Inflammatory macrophage treated with lipopolysaccharide for 4 hours (primary cell): ENCODE results near the gene LUC7L.
A peak's percentile ranks its signal among the peaks of the same experiment; 100 is the strongest.
"Not testable (repeated sequence)": the region's sequence is repeated elsewhere in the genome, so short reads cannot be mapped to it uniquely, and the experiment has no call there.

ENCODE experiments used
- DNase-seq: peaks from one replicate; pipeline ENCODE4 v3.0.0-alpha.2; 2020

Gene LUC7L

DNA sequence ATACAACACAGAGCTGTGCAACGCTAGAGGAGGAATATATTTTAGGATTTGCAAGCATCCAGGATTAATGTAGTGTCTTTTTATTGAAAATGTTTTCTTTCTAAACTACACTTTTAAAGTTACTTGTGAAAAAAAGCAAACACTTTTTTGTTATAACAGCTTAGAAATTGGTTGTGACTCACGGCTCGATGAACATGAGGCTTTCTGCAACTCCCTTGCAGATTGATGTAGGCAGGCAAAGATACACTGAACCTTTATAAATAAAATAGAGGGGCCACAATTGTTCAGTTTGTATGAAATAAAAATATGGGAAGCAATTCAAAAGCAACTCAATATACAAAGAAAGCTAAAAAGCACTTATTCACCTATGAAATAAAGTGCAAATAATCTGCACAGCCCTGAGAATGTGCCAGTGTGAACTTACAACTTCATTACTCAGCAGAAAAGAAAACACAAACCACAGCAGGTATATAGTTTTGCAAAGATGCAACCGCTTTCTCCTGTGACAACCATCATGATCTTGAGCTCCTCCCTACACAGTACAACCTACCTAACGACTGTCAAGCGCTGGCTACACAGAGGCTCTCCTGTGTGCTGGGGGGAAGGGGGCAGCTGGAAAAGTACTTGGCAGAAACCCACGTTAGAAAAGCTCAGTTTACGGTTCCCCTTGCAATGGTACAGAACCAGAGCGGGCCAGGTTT, 948 bp downstream of the LUC7L start:
- no peak for DNase-seq

GRCh38 chr16:220021-220420, 9.2 kb downstream of the LUC7L start:
- no peak for DNase-seq

DNA sequence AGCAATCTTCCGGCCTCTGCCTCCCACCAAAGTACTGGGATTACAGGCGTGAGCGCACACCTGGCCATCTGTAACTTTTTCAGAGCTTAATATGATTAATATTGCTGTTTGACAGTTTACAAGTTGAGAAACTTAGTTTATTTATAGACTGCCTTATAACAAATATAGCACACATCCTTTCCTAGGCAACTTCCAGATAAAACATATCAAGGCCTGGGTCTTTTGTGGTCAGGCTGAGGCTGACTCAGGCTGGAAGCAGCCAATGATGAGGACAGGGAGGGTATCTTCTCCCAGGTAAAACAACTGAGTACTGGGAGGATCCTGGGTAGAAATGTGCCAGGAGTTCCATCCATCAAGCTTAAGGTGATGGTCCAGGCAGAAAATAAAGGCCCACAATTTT, 16.2 kb downstream of the LUC7L start:
- DNase-seq, result no peak

- DNase-seq, result not testable (repeated sequence)
Measured at GRCh38 chr16:211631-212180, 17.5 kb downstream of the LUC7L start.

DNA sequence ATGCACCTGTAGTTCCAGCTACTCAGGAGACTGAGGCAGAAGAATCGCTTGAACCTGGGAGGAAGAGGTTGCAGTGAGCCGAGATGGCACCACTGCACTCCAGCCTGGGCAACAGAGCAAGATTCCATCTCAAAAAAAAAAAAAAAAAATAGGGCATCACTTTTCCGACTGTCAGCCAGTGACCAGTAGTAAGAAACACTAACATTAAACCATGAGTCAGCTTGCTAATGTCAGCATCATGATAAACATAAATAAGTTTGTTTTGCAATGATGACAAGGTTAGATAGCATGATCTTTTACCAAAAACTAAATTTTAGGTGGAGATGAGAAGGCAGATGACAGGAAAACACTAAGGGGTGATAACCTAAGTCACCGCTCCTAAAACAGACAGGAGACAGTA, 19.9 kb downstream of the LUC7L start:
- DNase-seq, result not testable (repeated sequence)

GRCh38 chr16:204046-204445, 25.2 kb downstream of the LUC7L start:
- not testable (repeated sequence) for DNase-seq

DNA sequence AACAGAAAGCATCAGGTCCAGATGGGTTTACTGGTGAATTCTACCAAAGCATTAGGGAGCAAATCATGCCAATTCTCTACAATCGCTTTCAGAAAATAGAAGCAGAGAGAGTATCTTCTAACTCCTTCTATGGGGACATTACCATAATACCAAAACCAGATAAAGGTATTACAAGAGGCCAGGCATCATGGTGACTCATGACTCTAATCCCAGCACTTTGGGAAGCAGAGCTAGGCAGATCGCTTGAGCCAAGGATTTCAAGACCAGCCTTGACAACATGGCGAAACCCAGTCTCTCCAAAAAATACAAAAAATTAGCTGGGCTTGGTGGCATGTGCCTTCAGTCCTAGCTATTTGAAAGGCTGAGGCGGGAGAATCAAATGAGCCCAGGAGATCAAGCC, 26.0 kb downstream of the LUC7L start:
- no peak for DNase-seq

- no peak for DNase-seq
Measured at GRCh38 chr16:200388-200787, 28.9 kb downstream of the LUC7L start.

DNA sequence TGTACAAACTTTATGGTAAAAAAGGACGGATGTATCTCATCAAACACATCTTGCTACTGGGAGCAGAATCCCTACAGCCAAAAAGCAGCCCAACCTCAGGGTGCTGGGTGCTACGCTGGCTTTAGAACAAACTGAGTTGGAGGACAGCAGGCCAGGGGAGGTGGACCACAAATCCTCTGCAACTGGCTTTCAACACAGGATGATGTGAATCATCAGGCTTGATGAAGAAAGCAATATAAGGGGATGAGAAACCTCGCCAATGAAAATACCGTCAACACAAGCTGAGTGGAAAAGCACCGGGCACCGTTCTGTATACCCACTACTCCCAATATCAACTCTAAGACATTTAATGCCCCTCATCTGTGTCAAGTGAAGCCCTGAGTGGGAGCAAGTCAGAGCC, 34.7 kb downstream of the LUC7L start:
- DNase-seq, result no peak

GRCh38 chr16:193441-193840, 35.8 kb downstream of the LUC7L start:
- DNase-seq, result no peak

- no peak for DNase-seq
Measured at GRCh38 chr16:192686-193085, 36.6 kb downstream of the LUC7L start.

DNA sequence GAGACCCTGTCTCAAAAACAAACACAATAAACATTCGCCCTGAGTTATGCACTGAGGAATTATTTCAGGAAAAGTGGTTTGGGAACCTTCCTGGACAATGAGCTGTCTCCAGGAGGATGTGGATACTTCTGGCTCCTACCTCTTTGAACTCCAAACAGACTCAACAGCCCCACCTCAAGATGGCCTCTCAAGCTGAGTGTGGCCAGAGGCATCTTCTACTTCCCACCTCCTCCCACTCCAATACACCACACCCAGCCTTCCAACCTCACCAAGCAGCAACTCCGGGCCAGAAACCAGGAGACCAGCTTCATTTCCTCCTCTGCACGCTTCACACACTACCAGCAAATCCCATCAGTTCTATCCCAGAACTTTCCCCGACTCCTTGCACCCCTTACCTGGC, 37.4 kb downstream of the LUC7L start:
- DNase-seq, result no peak

DNA sequence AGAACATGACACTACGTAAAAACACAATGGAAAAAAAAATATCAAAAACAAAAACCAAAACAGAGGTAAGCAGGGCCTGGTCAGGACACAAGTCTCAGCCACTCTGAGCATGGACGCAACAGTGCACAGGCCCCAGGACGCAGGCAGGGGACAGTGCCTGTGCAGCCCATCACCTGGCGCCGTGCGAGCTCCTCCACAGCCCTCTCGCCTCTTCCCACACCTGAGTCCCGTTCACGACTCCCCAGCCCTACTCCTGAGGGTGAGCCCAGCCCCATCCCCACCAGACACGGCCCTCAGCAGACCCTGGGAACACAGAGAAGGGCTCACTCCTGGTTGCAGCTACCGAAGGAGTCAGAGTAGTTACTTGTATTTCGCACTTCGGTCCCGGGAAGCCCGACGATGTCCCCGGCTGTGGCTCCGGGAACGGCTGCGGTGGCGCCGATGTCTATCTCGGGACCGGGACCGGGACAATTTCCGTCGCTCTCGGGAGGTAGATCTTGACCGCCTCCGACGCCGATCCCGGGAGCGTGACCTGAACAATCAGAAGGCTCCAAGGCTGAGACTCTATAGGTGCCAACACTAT, 39.6 kb downstream of the LUC7L start:
- DNase-seq, result no peak

DNA sequence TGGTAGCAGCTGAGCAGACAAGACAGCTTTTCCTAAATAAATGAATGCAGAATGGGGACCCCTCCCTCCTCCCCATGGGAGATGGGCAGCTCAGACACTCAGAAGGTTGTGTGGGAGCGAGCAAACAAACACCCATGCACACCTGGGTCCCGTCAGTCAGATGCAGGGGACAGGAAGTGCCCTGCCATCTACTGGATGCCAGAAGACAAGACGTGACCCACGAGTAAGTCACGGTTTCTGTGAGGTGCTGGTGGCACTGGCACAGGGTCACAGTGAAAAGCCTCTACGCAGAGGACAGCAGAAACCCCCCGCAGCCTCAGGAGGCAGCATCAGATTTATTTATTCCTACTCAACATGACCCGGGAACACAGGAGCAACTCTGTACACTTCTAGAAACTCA, 40.6 kb downstream of the LUC7L start:
- DNase-seq, result no peak

- DNase-seq, result no peak
Measured at GRCh38 chr16:187330-187729, 41.9 kb downstream of the LUC7L start.

DNA sequence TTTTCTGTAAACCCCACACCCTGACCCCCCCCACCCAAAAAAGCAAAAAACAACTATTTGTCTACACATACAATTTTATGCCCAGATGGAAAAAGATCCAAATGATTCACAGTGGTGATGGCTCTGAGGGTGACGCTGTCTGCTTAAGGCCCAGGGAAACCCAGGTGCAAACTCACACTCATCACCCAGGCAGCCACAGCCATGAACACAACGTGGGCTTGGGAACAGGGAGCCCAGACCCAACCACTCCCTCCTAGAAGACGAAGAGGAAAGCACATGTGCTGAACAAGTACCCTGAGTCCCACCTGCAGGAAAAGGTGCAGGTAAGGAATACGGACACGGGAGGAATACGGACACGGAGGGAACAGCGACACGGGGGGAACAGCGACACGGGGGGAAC, 43.6 kb downstream of the LUC7L start:
- DNase-seq, result no peak

- no peak for DNase-seq
Measured at GRCh38 chr16:185213-185612, 44.0 kb downstream of the LUC7L start.

DNA sequence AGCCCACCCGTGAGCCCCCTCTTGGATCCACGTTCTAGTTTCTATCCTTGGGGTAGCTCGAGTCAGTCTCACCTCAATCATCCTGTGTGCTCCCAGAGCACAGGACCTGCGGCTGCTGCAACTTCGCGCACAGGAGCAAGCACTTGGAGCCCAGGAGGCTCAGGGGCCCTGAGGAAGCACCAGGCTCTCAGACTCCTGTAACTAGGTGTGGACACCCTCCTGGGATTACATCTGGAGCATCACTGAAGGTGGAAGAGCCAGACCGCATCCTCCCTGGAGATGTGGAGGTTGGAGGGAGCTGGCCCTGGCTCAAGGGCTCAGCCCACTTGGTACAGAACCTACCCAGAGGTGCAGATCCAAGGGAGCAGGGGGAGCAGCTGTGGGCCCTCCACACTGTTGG, 46.2 kb downstream of the LUC7L start:
- DNase-seq, result no peak

DNA sequence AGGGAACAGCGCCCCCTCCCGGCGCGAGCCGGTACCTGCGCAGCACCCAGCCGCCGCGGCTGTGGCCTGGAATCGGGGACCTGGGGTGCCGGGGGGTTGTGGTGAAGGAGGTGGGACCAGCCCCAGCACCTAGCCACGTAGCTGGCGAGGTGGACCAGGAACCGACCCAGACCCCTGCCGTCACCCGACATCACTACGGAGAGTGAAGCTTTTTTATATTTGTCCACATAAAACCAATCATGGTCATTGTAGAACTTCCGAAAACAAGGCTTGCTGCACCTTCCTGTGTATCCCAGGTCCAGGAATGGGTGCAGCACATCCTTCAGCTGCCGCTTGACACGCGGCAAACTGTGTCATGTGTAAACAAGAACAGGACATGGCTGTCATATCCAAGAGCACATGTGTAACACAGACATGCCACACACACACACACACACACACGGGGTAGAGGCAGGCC, 47.7 kb downstream of the LUC7L start:
- no peak for DNase-seq

GRCh38 chr16:180681-181564, 48.3 kb downstream of the LUC7L start:
- DNase-seq, result peak; percentile 38

GRCh38 chr16:180101-180675, 49.1 kb downstream of the LUC7L start, which contains the start of gene HBQ1:
Gene HBQ1 (plus strand): TSS chr16:180459. CDS start chr16:180487, 28 bp downstream.
- peak; percentile 4 for DNase-seq

GRCh38 chr16:179211-180092, 49.8 kb downstream of the LUC7L start:
- DNase-seq, result no peak
